HG03135 (cell line): ENCODE data around the gene NCOA3.
"Not testable (repeated sequence)": the region's sequence is repeated elsewhere in the genome, so short reads cannot be mapped to it uniquely, and the experiment has no call there.

ENCODE experiments used
- ATAC-seq: cut with Tn5 transposase; IDR thresholded peaks from one replicate; pipeline ENCODE4 v1.9.1; 2021; ENCODE audit warnings: mild to moderate bottlenecking, moderate library complexity; ENCODE audit not compliant: unreplicated experiment

The NCOA3 gene

DNA sequence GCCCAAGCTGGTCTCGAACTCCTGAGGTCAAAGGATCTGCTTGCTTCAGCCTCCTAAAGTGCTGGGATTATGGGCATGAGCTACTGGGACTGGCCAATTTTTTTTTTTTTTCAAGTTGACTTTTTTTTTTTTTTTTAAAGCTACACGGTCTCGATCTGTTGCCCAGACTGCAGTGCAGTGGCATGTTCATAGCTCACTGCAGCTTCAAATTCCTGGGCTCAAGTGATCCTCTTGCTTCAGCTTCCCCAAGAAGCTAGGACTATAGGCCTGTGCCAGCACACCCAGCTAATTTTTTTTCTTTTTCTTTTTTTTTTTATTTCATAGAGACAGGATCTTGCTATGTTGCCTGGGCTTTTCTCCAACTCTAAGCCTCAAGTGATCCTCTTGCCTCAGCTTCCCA lies 59.5 kb downstream of the NCOA3 start:
- no peak for ATAC-seq

DNA sequence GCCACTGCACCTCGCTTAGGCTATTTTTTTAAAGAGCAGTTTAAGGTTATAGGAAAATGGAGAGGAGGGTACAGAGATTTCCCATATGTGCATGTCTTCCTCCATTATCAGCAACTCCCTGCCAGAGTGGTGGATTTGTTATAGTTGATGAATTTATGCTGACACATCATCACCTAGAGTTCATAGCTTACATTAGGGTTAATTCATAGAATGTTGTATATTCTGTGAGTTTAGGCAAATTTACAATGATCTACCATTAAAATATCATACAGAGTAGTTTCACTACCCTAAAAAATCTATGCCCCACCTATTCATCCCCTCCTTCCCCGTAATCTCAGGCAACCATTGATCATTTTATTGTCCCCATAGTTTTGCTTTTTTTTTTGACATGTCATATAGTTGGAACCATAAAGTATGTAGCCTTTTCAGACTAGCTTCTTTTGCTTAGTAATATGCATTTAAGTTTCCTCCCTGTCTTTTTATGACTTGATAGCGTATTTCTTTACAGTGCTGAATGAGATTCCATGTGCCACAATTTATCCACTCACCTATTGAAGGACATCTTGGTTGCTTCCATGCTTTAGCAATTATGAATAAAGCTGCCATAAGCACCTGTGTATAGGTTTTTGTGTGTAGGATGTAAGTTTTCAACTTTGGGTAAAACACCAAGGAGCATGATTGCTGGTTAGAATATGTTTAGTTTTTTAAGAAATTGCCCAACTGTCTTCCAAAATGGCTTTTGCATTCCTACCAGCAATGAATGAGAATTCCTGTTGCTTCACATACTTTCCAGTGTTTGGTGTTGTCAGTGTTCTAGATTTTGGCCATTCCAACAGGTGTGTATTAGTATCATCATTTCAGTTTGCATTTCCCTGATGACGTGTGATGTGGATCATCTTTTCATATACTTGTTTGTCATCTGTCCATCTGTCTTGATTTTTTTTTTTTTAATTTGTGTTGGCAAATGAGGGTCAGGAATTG lies 60.2 kb downstream of the NCOA3 start:
- no peak for ATAC-seq

DNA sequence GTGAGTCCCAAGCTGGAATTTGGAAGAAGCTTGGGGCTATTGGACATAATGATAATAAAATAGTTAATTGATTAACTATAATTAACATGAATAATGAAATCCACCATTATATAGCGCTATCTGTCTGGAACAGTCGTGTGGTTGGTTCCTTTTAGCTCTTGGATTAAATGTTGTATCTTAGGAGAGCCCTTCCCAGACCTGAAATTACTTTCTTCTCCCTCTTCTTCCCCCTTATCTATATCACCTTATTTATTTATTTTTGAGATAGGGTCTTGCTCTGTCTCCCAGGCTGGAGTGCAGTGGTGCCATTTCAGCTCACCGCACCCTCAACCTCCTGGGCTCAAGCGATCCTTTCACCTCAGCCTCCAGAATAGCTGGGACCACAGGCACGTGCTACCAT lies 64.6 kb downstream of the NCOA3 start:
- ATAC-seq, result no peak

DNA sequence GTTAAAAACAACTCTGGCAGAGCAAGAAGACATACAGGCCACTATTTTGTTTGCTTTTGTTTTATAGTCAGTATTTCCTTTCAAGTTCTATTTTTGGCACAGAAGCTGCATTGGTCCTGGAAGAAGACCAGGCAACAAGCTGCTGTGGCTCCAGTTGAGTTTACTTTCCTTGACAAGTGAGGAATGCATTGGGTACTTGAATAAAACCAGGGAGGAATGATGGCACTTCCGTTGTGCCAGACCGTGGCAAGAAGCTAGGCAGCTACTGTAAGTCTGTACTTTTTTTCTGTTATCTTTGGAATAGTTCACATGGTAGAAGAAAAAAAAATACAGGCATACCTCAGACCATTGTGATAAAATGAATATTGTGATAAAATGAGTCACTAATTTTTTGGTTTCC lies 66.3 kb downstream of the NCOA3 start:
- no peak for ATAC-seq

DNA sequence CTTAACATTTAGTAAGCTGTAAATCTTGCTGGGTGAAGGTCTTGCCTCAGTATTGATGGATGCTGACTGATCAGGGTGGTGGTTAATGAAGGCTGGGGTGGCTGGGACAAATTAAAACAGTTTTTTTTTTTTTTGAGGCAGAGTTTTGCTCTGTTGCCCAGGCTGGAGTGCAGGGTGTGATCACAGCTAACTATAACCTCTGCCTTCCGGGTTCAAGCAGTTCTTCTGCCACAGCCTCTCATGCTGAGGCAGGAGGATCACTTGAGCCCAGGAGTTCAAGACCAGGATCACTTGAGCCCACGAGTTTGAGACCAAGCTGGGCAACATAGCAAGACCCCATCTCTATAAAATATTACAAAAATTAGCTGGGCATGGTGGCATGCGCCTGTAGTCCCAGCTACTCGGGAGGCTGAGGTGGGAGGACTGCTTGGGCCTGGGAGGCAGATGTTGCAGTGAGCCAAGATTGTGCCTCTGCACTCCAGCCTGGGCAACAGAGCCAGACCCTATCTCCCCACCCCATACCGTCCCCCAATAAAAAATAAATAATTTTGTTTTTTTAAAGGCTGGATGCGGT lies 67.2 kb downstream of the NCOA3 start:
- ATAC-seq, result no peak

DNA sequence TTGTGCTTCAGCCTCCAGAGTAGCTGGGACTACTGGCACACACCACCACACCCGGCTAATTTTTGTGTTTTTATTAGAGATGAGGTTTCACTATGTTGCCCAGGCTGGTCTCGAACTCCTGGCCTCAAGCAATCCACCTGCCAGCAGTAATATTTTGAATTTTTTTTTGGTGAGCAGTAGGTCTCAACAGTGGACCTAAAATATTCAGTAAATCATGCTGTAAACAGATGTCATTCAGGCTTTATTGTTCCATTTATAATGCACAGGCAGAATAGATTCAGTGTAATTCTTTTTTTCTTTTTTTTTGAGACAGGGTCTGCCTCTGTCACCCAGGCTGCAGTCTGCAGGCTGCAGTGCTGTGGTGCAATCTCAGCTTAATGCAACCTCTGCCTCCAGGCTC lies 69.7 kb downstream of the NCOA3 start:
- no peak for ATAC-seq

DNA sequence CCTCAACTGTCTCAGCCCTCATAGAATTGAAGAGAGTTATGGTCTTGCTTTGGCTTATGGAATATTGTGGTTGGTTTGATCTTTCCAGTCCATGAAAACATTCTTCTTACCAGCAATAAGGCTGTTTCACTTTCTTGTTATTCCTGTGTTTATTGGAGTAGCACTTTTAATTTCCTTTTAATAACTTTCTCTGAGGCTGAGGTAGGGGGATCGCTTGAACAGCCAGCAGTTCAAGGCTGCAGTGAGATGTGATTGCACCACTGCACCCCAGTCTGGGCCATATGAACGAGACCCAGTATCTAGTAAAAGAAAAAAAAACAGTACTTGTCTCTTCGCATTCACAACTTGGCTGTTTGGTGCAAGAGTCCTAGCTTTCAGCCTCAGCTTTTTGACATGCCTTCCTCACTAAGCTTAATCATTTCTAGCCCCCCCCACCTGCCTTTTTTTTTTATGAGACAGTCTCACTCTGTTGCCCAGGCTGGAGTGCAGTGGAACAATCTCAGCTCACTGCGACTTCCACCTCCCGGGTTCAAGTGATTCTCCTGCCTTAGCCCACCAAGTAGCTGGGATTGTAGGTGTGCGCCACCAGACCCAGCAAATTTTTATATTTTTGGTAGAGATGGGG lies 70.5 kb downstream of the NCOA3 start:
- no peak for ATAC-seq

DNA sequence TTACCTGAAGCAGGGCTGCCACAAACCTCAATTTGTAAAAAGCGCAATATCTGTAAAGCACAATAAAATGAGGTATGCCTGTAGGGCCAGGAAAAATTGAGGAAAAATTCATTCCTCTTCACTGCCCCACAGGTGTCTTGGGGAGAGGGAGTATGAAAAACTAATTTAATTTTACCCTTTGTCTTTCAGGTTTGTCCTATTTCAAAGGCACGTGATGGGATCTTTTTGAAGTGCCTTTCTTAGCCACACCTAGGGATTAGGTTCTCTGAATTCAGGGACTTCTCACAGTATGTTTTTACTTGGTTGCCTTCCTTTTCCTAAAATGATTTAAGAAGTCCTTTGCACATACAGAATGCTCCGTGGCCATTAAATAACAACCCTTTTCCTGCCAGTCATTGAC lies 71.9 kb downstream of the NCOA3 start:
- no peak for ATAC-seq

DNA sequence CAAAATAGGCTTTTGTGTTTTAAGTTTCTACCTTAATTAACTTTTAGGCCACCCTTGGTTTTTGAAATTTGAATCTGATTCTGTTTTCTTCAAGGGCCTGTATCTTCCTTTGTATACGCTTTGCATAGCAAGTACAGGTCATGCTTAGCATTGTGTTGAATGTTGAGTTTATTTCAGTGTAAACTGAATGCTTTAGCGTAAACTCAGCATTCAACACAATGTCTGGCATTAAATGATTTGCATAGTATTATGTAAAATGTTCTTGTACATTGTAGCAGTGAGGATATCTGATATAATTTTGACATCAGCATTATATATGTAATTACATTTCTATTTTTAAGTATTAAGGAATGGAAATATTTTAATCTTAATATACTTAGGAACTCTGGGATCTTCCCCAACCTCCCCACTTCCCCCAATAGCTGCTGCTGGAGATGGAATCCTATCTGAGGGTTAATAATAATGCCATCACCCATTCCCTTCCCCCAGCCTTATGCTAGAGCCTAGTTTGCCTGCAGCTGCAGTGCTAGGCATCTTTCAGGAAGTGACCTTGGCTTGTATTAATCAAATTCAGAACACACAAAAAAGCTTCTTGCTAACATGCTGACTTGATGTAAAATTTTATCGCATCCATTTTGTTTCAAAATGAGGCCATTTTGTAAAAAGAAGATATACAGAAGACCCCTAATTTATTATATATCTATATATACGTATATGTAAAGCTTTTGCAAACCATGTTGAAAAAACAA lies 73.1 kb downstream of the NCOA3 start:
- ATAC-seq, result no peak

DNA sequence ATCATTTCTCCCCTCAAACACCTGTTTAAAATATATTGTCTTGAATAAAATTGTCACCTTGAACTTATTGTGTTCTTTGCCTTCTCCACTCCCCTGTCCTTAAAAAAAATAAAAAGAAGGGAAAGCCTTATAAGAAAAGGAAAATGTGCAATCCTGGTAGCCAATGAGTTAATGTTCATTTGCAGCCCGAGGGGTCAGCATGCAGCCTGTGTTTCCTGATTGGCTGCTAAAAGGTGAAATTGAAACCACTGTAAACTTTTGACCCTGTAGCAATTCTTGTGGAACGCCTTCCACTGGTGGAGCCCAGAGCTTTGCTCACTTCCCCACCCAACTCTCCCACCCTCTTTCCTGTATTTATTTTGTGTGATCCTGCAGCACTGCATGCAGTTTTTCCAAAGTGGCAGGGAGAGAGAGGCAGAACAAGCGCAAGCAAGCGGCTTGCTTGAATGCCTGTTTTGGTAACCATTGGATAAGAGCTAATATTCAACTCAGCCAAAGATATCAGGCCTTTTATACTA lies 74.9 kb downstream of the NCOA3 start:
- ATAC-seq, result no peak

DNA sequence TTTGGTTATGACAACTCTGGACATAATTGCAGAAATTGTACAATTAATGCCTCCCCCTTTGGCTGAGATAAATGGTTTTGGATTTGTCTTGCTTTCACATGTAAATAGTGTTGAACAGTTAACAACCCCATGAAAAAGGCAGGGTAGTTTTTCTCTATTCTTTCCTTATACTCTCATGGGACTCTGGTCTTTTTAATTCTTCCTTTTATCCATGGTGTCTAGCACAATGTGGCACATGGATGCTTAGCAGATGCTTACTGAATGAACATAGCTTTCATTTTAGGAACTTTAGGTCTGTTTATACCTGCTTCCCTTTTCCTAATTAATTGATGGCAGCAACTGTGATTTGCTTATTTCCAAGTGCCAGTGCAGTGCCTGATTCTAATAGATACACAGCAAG lies 75.6 kb downstream of the NCOA3 start:
- ATAC-seq, result no peak

DNA sequence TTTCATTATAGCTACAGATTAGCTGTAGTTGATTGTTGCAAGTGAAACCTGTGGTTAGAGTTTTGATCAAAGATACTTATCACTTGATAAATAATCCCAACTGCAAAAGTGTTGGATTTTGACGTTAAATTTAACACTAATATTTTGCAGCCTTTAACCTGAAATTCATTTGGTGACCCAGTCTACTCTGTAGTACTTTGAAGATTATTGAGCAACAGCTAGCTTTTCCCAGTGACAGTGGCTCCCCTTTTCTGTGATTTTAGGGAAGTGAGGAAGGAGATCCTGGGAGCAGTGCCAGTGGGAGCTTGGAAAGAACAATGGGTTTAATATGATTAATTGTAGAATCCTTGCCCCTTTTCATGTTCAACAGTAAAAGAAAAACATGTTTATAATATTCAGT lies 76.9 kb downstream of the NCOA3 start:
- ATAC-seq, result no peak

DNA sequence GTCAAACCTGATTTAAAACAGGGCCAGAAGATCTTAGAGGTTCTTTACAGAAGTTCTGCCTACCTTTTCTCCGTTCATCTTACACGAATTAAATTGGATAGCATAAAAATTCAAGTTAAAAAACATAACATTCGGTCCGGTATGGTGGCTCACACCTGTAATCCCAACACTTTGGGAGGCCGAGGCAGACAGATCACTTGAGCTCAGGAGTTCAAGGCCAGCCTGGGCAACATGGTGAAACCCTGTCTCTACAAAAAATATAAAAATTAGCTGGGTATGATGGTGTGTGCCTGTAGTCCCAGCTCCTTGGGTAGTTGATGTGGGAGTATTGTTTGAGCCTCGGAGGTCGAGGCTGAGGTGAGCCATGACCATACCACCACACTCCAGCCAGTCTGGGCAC lies 79.0 kb downstream of the NCOA3 start:
- not testable (repeated sequence) for ATAC-seq

DNA sequence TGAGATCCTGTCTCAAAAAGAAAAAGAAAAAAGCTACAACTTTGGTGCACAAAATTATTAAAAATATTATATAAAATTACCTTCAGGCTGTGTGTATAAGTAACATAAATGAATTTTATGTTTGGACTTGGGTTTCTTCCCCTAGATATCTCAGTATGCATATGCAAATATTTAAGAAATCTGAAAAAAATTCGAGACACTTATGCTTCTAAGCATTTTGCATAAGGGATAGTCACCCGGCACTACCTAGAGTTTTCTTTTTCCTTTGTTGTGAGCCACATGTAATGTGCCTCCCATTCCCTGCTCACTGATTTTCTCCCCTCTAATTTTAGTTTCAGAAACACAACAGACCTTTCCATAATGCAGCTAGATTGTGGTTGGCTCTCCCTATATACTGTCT lies 79.4 kb downstream of the NCOA3 start:
- no peak for ATAC-seq

DNA sequence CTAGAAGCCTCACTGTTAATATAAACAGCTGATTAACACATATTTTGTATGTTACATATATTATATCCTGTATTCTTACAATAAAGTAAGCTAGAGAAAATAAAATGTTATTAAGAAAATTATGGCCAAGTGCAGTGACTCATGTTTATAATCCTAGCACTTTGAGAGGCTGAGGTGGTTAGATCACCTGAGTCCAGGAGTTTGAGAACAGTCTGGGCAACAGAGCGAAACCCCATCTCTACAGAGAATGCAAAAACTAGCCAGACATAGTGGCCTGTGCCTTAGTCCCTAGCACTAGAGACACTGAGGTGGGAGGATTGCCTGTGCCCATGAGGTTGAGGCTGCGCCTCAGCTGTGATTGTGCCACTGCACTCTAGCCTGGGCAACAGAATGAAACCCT lies 81.9 kb downstream of the NCOA3 start:
- ATAC-seq, result no peak

DNA sequence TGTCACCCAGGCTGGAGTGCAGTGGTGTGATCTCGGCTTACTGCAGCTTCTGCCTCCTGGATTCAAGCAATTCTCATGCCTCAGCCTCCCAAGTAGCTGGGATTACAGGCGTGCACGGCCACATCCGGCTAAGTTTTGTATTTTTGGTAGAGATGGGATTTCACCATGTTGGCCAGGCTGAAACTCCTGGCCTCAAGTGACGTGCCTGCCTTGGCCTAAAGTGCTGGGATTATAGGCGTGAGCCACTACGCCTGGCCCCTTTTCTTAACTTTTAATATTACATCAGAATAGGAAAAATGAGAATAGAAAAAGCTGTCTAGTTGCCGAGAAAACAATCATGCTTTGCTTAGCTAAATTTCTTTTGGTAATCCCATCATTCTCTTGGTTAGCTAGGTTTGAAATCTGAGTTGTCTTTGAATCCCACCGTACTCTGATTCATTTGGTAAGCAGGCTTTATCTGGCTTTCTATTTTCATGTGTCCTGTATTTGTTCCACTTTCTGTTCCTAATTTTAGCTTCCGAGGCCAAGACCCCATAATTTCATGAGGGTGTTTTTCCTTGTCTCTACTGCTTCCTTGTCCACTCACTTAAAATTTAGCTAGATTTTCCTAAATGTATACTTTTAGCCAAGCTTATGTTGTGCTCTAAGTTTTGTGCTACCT lies 83.5 kb downstream of the NCOA3 start:
- no peak for ATAC-seq

DNA sequence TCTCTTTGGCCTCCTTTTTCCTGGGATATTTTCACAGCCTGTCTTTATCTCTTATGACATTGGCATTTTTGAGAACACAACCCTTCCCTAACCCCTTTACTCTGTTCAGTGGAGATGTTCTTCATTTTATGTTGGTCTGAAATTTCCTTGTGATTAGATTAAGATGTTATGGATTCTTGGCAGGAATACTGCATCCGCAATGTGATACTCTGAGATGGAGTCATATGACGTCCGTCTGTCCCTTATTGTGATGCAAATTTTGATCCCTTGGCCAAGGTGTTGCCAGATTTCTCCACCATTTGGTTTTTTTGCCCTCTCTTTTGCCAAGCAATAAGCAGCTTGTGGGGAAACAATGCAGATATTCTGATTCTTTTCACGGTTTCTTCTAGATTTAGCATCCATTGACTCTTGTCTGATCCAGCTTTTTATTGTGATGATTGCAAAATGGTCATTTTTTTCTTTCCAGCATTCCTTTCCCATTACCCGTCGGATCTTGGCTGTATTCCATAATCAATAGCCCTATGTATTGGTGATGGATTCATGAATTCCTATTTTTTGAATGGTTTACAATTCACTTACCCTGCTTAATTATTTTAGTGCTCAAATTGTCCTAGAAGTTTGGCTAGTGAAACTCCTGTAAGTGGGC lies 85.1 kb downstream of the NCOA3 start:
- no peak for ATAC-seq

DNA sequence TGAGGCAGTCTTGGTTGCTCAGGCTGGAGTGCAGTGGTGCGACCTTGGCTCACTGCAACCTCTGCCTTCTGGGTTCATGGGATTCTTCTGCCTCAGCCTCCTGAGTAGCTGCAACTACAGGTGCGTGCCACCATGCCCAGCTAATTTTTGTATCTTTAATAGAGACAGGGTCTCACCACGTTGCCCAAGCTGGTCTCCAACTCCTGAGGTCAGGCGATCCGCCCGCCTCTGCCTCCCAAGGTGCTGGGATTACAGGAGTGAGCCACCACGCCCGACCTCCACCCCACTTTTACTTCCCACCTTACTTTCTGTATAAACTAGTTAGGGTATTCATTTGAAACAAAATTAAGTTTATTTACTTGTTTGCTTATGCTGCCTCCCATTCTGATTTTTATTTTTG lies 86.5 kb downstream of the NCOA3 start:
- ATAC-seq, result no peak

DNA sequence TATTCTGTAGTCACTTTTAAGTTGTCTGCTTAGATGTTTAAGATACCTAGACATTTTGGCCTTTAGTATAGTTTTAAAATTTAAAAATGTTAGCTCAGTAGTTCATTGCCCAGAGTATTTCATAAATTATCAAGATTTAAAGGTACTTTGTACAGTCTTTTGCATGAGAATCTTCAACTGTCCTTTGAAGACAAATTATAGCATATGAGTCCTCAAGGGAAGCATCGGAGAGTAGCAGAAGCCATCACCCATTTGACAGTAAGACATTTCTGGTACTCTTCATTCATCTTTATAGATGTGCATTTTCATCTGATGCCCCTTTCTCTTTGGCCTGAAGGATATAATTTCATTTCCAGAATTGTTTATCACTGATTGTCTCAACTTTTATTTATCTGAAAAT lies 89.5 kb downstream of the NCOA3 start:
- no peak for ATAC-seq

DNA sequence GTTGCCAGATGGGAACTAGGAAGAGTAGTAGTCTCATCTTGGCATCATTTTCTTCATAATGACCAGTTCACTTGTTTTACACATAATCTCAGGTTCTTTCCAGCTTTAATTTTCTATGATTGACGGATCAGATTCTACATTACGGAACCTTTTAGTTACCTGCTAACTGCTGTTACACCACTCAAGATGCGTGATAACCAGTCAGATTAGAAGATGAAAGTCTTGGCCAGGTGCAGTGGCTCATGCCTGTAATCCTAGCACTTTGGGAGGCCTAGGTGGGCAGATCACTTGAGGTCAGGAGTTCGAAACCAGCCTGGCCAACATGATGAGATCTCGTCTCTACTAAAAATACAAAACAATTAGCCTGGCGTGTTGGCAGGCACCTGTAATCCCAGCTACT lies 92.5 kb downstream of the NCOA3 start:
- no peak for ATAC-seq
